Thymus (tissue), 11 donors: ENCODE data around the gene TTC7B. TPM values are rescaled to one million over a fixed set of nuclear protein-coding genes. Genes with fewer than 3 reads are reported as not detected.

Experiments used
- DNase-seq, 9 donors: peaks; one replicate each; pipeline ENCODE4 v3.0.0-alpha.2; 2013; ENCODE audit warnings: low spot score in 9 of 9, low read depth in 6 of 9, missing footprints in 1 of 9
- H3K27ac ChIP-seq, 2 donors: one replicate each; pipeline ENCODE4 v1.5.1; 2013; ENCODE audit warnings: control low read depth in 1 of 2, low read depth in 1 of 2, low read length in 1 of 2, mild to moderate bottlenecking in 1 of 2, moderate library complexity in 1 of 2
- H3K27me3 ChIP-seq, 2 donors: one replicate each; pipeline ENCODE4 v1.5.1; 2013; ENCODE audit warnings: low read length in 1 of 2; ENCODE audit not compliant: control insufficient read depth in 2 of 2, insufficient read depth in 1 of 2
- H3K36me3 ChIP-seq, 2 donors: one replicate each; pipeline ENCODE4 v1.5.1; 2013; ENCODE audit warnings: low read length in 1 of 2, mild to moderate bottlenecking in 1 of 2, moderate library complexity in 1 of 2; ENCODE audit not compliant: control insufficient read depth in 2 of 2, insufficient read depth in 2 of 2
- H3K4me1 ChIP-seq, 2 donors: one replicate each; pipeline ENCODE4 v1.5.1; 2013; ENCODE audit warnings: low read length in 2 of 2; ENCODE audit not compliant: control insufficient read depth in 2 of 2, insufficient read depth in 2 of 2
- H3K4me3 ChIP-seq, 2 donors: one replicate each; pipeline ENCODE4 v1.5.1; 2013; ENCODE audit warnings: low read length in 2 of 2, control low read depth in 1 of 2, mild to moderate bottlenecking in 1 of 2
- H3K9me3 ChIP-seq, 2 donors: one replicate each; pipeline ENCODE4 v1.5.1; 2013; ENCODE audit warnings: low read length in 1 of 2, mild to moderate bottlenecking in 1 of 2; ENCODE audit not compliant: control insufficient read depth in 2 of 2, insufficient read depth in 1 of 2
- WGBS: extraction: QIAGEN DNeasy Blood & Tissue Kit; methylation state at CpG from one replicate; pipeline ENCODE4 v1.1.7; 2013; 5-methylcytosine and 5-hydroxymethylcytosine counted together
- polyA plus RNA-seq: library from polyadenylated mRNA; stranded (reverse); fragments of 200-250 nt; gene quantifications from one replicate; pipeline ENCODE4 v1.2.3, GENCODE V29; 2013
- total RNA-seq: library from RNA; stranded (reverse); fragments of 120-200 nt; gene quantifications from one replicate; pipeline ENCODE4 v1.2.4, GENCODE V29; 2013
- donor health status: healthy.

TTC7B gene
- total and polyA plus RNA-seq, 2 donors, result 3.2 to 5.6 TPM

GRCh38 chr14:90784621-90785270, 31.5 kb downstream of the TTC7B start:
- Histone ChIP-seq H3K4me1 (no peaks in the 10 kb centered on the region), H3K27me3 (no peaks in the 10 kb centered on the region), H3K36me3 (no peaks in the 10 kb centered on the region), H3K27ac (no peak overlapping the region), H3K9me3 (no peaks in the 10 kb centered on the region), H3K4me3 (no peak overlapping the region)
- DNase-seq, result no peak
- whole genome bisulfite sequencing, result 93% methylated on average over 9 of the region's 9 CpGs

GRCh38 chr14:90783344-90783743, 32.9 kb downstream of the TTC7B start:
- H3K4me3 ChIP-seq, result no peak overlapping the region
- no peak for DNase-seq
- no peak overlapping the region for H3K27ac ChIP-seq
- WGBS, result 98% methylated on average over 6 of the region's 6 CpGs
- H3K27me3 ChIP-seq, result no peaks in the 10 kb centered on the region
- H3K4me1 ChIP-seq, result no peaks in the 10 kb centered on the region
- no peaks in the 10 kb centered on the region for H3K9me3 ChIP-seq
- H3K36me3 ChIP-seq, result no peaks in the 10 kb centered on the region

GRCh38 chr14:90782892-90783291, 33.3 kb downstream of the TTC7B start:
- Histone ChIP-seq H3K36me3 (no peaks in the 10 kb centered on the region), H3K4me3 (no peak overlapping the region), H3K27ac (no peak overlapping the region), H3K9me3 (no peaks in the 10 kb centered on the region), H3K27me3 (no peaks in the 10 kb centered on the region), H3K4me1 (no peaks in the 10 kb centered on the region)
- 92% methylated on average over 4 of the region's 4 CpGs for WGBS
- DNase-seq, result no peak

GRCh38 chr14:90781876-90782275, 34.4 kb downstream of the TTC7B start:
- H3K27me3 ChIP-seq, result no peaks in the 10 kb centered on the region
- H3K27ac ChIP-seq, result no peak overlapping the region
- 87% methylated on average over 8 of the region's 8 CpGs for WGBS
- H3K9me3 ChIP-seq, result no peaks in the 10 kb centered on the region
- H3K36me3 ChIP-seq, result no peaks in the 10 kb centered on the region
- DNase-seq, result no peak
- H3K4me1 ChIP-seq, result no peaks in the 10 kb centered on the region
- no peak overlapping the region for H3K4me3 ChIP-seq

GRCh38 chr14:90781344-90781761, 34.9 kb downstream of the TTC7B start:
- no peak for DNase-seq
- WGBS, result 97% methylated on average over 4 of the region's 4 CpGs
- Histone ChIP-seq H3K36me3 (no peaks in the 10 kb centered on the region), H3K4me3 (no peak overlapping the region), H3K9me3 (no peaks in the 10 kb centered on the region), H3K4me1 (no peaks in the 10 kb centered on the region), H3K27me3 (no peaks in the 10 kb centered on the region), H3K27ac (no peak overlapping the region)

GRCh38 chr14:90780519-90780918, 35.7 kb downstream of the TTC7B start:
- H3K9me3 ChIP-seq, result no peaks in the 10 kb centered on the region
- H3K4me1 ChIP-seq, result no peaks in the 10 kb centered on the region
- H3K36me3 ChIP-seq, result no peaks in the 10 kb centered on the region
- no peak for DNase-seq
- H3K27me3 ChIP-seq, result no peaks in the 10 kb centered on the region
- H3K27ac ChIP-seq, result no peak overlapping the region
- WGBS, result 92% methylated on average over 12 of the region's 12 CpGs
- H3K4me3 ChIP-seq, result no peak overlapping the region

GRCh38 chr14:90778571-90779255, 37.5 kb downstream of the TTC7B start:
- no peak overlapping the region for H3K4me3 ChIP-seq
- no peaks in the 10 kb centered on the region for H3K4me1 ChIP-seq
- H3K9me3 ChIP-seq, result no peaks in the 10 kb centered on the region
- no peaks in the 10 kb centered on the region for H3K36me3 ChIP-seq
- 91% methylated on average over 13 of the region's 13 CpGs for WGBS
- DNase-seq, result no peak
- H3K27me3 ChIP-seq, result no peaks in the 10 kb centered on the region
- H3K27ac ChIP-seq, result no peak overlapping the region

- DNase-seq, result no peak
Observed at GRCh38 chr14:90777830-90778485, 38.3 kb downstream of the TTC7B start.

GRCh38 chr14:90777358-90777757, 38.9 kb downstream of the TTC7B start:
- Histone ChIP-seq H3K4me1 (no peaks in the 10 kb centered on the region), H3K9me3 (no peaks in the 10 kb centered on the region), H3K36me3 (no peaks in the 10 kb centered on the region), H3K27ac (no peak overlapping the region), H3K4me3 (no peak overlapping the region), H3K27me3 (no peaks in the 10 kb centered on the region)
- DNase-seq, result no peak
- 90% methylated on average over 2 of the region's 2 CpGs for WGBS

More at GRCh38 chr14:90777830-90778485, 38.3 kb downstream of the TTC7B start:
- Histone ChIP-seq H3K4me1 (no peaks in the 10 kb centered on the region), H3K4me3 (no peak overlapping the region), H3K27me3 (no peaks in the 10 kb centered on the region), H3K27ac (no peak overlapping the region), H3K36me3 (no peaks in the 10 kb centered on the region), H3K9me3 (no peaks in the 10 kb centered on the region)
- 87% methylated on average over 11 of the region's 11 CpGs for WGBS
